ENCODE results near the gene NFKBIL1.

The NFKBIL1 gene

DNA sequence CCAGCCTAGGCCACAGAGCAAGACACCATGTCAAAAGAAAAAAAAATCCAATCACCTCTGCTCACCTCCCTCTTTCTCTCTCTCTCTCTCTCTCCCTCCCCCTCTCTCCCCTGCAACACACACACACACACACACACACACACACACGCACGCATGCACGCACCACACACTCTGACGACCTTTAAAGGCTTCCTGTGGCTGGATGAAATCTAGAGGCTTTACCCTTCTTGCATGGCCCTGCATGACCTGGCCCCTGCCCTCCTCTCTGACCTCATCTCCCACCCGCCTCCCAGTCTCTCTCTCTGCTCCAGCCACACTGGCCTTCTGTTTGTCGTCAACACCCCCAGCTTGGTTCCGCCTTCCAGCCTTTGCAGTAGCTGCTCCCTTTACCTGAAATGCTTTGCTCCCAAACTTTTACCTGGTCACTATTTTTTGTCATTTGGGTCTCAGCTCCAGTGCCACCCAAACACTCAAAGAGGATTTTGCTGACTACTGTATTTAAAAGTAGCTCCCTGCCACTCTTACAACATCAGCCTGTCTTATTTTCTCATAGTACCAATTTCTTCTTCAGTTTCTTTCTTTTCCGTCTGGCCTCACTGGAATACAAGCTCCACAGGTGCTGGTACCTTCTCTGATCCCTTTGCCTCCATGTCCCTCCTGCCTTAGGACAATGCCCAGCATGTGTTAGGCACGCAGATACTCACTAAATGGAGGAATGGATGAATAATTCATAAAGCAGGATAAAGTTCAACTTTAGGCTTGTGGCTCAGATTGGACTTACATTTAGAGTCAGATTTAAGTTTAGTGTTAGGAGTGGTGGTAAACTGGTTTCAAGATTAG lies 20.3 kb downstream of the NFKBIL1 start:
- TF ChIP-seq, protein P1, sequence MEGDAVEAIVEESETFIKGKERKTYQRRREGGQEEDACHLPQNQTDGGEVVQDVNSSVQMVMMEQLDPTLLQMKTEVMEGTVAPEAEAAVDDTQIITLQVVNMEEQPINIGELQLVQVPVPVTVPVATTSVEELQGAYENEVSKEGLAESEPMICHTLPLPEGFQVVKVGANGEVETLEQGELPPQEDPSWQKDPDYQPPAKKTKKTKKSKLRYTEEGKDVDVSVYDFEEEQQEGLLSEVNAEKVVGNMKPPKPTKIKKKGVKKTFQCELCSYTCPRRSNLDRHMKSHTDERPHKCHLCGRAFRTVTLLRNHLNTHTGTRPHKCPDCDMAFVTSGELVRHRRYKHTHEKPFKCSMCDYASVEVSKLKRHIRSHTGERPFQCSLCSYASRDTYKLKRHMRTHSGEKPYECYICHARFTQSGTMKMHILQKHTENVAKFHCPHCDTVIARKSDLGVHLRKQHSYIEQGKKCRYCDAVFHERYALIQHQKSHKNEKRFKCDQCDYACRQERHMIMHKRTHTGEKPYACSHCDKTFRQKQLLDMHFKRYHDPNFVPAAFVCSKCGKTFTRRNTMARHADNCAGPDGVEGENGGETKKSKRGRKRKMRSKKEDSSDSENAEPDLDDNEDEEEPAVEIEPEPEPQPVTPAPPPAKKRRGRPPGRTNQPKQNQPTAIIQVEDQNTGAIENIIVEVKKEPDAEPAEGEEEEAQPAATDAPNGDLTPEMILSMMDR (IDR thresholded peaks at IDR 0.05; ENCODE audit: poor library complexity, severe bottlenecking) = no peak
- H3K36me3 ChIP-seq (ENCODE audit: low read depth) = no peaks in the 10 kb centered on the region
- H3K4me1 ChIP-seq (ENCODE audit: insufficient read depth, poor library complexity, severe bottlenecking) = peaks cover 9% of the 10 kb centered on the region
- no peak overlapping the region for H3K4me3 ChIP-seq (ENCODE audit: severe bottlenecking)
- no peak for DNase-seq (ENCODE audit: low spot score)
- no peaks in the 10 kb centered on the region for H3K9me3 ChIP-seq (ENCODE audit: severe bottlenecking)
- ATAC-seq (ENCODE audit: low read depth) = no peak
- no peaks in the 10 kb centered on the region for H3K27me3 ChIP-seq (ENCODE audit: insufficient read depth, poor library complexity, severe bottlenecking)
- no peak overlapping the region for H3K27ac ChIP-seq (ENCODE audit: poor library complexity, severe bottlenecking)

DNA sequence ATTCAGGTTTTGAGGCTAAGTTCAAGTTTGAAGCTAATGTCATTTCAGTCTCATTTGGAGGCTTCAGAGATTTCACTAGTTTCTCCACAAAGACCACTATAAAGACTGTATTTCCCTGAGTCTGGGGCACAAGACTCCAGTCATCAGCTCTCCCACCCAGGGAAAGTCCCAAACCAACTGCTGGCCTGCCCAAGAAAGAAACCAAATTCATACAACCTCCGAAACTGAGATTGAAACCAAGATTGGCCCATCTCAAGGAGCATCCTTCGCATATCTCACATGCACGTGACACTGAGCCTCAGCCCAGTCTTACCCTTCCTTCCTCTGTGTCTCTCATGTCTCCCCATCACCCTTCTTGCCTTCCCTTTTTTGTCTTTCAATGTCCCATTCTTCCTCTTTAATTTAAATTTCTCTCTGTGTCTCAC lies 21.1 kb downstream of the NFKBIL1 start:
- Histone ChIP-seq H3K27ac (ENCODE audit: poor library complexity, severe bottlenecking) (no peak overlapping the region), H3K36me3 (ENCODE audit: low read depth) (no peaks in the 10 kb centered on the region), H3K27me3 (ENCODE audit: insufficient read depth, poor library complexity, severe bottlenecking) (no peaks in the 10 kb centered on the region), H3K4me1 (ENCODE audit: insufficient read depth, poor library complexity, severe bottlenecking) (peaks cover 1% of the 10 kb centered on the region), H3K4me3 (ENCODE audit: severe bottlenecking) (no peak overlapping the region), H3K9me3 (ENCODE audit: severe bottlenecking) (no peaks in the 10 kb centered on the region)
- no peak for DNase-seq (ENCODE audit: low spot score)
- TF ChIP-seq, protein P1 (IDR thresholded peaks at IDR 0.05; ENCODE audit: poor library complexity, severe bottlenecking) = no peak
- ATAC-seq (ENCODE audit: low read depth) = no peak

DNA sequence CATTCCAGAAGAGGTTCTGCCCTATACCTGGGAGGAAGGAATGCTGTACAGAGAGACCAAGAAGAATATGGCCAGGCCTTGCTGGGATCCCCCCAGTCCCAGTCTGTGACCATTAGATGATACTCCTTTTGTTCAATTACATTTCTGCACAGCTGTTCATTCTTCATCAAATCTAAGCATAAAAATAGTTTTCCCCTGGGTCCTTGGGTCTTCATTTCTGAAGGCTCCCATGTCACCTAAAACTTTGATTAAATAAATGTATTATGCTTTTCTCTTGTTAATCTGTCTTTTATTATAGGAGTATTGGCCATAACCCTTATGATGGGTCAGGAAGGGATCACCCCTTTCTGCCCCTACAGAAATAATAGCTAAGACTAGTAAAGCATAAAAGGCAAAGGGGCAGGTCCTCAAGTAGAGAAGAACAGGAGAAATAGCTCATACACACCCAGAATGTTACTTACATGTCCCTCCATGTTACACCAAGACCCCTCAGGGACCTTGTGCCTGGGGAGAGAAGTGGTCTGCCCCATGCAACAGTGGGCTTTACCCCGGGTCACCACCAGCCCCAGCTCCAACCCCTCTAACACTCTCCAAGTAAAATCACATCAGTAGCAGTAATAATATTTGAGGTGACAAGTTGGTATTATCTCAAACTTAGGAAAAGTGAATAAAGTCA lies 22.6 kb downstream of the NFKBIL1 start:
- Histone ChIP-seq H3K4me3 (ENCODE audit: severe bottlenecking) (no peak overlapping the region), H3K27me3 (ENCODE audit: insufficient read depth, poor library complexity, severe bottlenecking) (no peaks in the 10 kb centered on the region), H3K36me3 (ENCODE audit: low read depth) (no peaks in the 10 kb centered on the region), H3K4me1 (ENCODE audit: insufficient read depth, poor library complexity, severe bottlenecking) (no peaks in the 10 kb centered on the region), H3K9me3 (ENCODE audit: severe bottlenecking) (no peaks in the 10 kb centered on the region), H3K27ac (ENCODE audit: poor library complexity, severe bottlenecking) (no peak overlapping the region)
- DNase-seq (ENCODE audit: low spot score) (no peak), ATAC-seq (ENCODE audit: low read depth) (no peak)
- TF ChIP-seq, protein P1 (IDR thresholded peaks at IDR 0.05; ENCODE audit: poor library complexity, severe bottlenecking) = no peak

DNA sequence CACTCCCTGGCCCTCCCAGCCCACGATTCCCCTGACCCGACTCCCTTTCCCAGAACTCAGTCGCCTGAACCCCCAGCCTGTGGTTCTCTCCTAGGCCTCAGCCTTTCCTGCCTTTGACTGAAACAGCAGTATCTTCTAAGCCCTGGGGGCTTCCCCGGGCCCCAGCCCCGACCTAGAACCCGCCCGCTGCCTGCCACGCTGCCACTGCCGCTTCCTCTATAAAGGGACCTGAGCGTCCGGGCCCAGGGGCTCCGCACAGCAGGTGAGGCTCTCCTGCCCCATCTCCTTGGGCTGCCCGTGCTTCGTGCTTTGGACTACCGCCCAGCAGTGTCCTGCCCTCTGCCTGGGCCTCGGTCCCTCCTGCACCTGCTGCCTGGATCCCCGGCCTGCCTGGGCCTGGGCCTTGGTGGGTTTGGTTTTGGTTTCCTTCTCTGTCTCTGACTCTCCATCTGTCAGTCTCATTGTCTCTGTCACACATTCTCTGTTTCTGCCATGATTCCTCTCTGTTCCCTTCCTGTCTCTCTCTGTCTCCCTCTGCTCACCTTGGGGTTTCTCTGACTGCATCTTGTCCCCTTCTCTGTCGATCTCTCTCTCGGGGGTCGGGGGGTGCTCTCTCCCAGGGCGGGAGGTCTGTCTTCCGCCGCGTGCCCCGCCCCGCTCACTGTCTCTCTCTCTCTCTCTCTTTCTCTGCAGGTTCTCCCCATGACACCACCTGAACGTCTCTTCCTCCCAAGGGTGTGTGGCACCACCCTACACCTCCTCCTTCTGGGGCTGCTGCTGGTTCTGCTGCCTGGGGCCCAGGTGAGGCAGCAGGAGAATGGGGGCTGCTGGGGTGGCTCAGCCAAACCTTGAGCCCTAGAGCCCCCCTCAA lies 24.9 kb downstream of the NFKBIL1 start, which contains the start of gene LTA:
Gene LTA (plus strand): TSS at position 249 of the 871 bp plus-strand sequence. CDS start 454 bp downstream, at position 703.
- Histone ChIP-seq H3K9me3 (ENCODE audit: severe bottlenecking) (no peaks in the 10 kb centered on the region), H3K36me3 (ENCODE audit: low read depth) (no peaks in the 10 kb centered on the region), H3K27ac (ENCODE audit: poor library complexity, severe bottlenecking) (no peak within 1 kb of the TSS), H3K4me3 (ENCODE audit: severe bottlenecking) (no peak within 1 kb of the TSS), H3K27me3 (ENCODE audit: insufficient read depth, poor library complexity, severe bottlenecking) (no peaks in the 10 kb centered on the region), H3K4me1 (ENCODE audit: insufficient read depth, poor library complexity, severe bottlenecking) (no peaks in the 10 kb centered on the region)
- TF ChIP-seq, protein P1 (IDR thresholded peaks at IDR 0.05; ENCODE audit: poor library complexity, severe bottlenecking) = no peak
- ATAC-seq (ENCODE audit: low read depth) (no peak), DNase-seq (ENCODE audit: low spot score) (no peak)
